Left colon (tissue), 2 donors: ENCODE results near the gene MFAP3L. TPM values are rescaled to one million over a fixed set of nuclear protein-coding genes. Genes with fewer than 3 reads are reported as not detected.
"Not testable (repeated sequence)": the region's sequence is repeated elsewhere in the genome, so short reads cannot be mapped to it uniquely, and the experiment has no call there.

Source experiments
- ATAC-seq: fragments of 200-7000 bp; cut with Tn5 transposase; one replicate; pipeline ENCODE4 v1.9.1; 2020; ENCODE audit warnings: mild to moderate bottlenecking, moderate library complexity
- DNase-seq, 2 donors: peaks; one replicate each; pipeline ENCODE4 v3.0.0-alpha.2; 2020
- intact Hi-C, 2 donors: fragments of 100-400 bp; cut with DNase I in 1 of 2; cut with micrococcal nuclease in 1 of 2; formaldehyde crosslinking; loops; one replicate each; pipeline versions ENCODE4 v1.11.2 to v1.14.0; 2022; cut with DNase I, micrococcal nuclease
- long read RNA-seq: library from polyadenylated mRNA; unstranded; transcript quantifications from one replicate; pipeline ENCODE4 v2.0.0, GENCODE V29; 2021
- total RNA-seq, 2 donors: library from RNA; stranded (reverse); fragmentation: NEBNext Ultra II Directional; extraction: Animal tissue kit (Norgen Biotek cat#: 25700); gene quantifications; one replicate each; pipeline ENCODE4 v1.2.1, GENCODE V29; 2021
- donor health status: DM: no; HTN: no; CAD: no.
- donor health status: DM: yes; HTN: yes; CAD: no.

Gene MFAP3L
- 1 to 10 TPM; 4.2 to 5.5 TPM for total RNA-seq
- long read RNA-seq, partial matches to known transcripts: 0 of 1 reads
- long read RNA-seq, other reads (novel, unspliced or antisense): 1 of 1 reads

- intact Hi-C loops: no loop called here
- ATAC-seq: peak; percentile 89
- DNase-seq: peak; percentile 82 to 90
These were observed at the start of gene MFAP3L for GRCh38 chr4:170026253-170027021. TSS of gene MFAP3L (minus strand) at chr4:170026395. CDS start at chr4:170005877, 20,518 bp downstream.

- intact Hi-C loops: no loop called here
- ATAC-seq (no peak), DNase-seq (no peak)
These were observed 45.0 kb upstream of the MFAP3L start for GRCh38 chr4:170071196-170071595.

- no peak for DNase-seq
- intact Hi-C loops: no loop called here
- no peak for ATAC-seq
These were observed 42.4 kb upstream of the MFAP3L start for GRCh38 chr4:170068438-170069128.

DNA sequence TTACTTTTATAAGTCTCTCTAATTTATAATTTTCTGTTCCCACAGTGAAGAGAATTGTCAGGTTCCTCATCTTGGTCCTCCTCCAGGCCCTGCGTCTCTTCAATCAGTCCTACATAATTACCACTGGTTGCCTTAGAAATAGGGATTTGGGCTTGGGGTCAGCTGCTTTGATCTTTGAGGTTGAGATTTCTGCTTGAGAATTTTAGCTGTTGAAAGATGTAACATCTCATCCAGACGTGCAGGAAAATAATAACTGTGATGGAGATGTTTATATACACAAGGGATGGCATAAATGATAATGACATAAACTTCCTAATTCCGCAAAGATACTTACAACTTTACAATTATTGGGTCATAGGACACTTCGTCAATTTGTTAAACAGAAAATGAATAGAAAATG is 33.2 kb upstream of the MFAP3L start:
- intact Hi-C loops: no loop called here
- DNase-seq (no peak), ATAC-seq (no peak)

DNA sequence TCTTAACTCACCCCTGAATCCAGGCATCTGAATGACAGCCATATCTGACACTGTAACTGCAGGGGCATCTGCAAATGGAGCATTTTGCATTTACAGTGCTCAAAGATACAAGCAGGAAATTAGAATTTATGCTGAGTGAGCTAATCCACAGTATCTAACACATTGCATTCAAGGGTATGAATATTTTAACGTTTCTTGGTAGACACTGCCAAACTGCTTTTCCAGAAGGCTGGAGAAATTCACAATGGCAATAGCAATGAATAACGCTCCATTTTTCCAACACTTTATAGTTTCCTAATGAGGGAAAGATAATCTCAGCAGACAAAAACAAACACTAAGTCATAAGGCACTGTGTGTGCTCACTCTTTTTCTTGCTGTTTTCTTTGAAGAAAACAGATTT is 32.6 kb upstream of the MFAP3L start:
- DNase-seq: no peak
- no peak for ATAC-seq
- intact Hi-C loops: no loop called here

GRCh38 chr4:170057866-170058265 is 31.7 kb upstream of the MFAP3L start:
- ATAC-seq (no peak), DNase-seq (no peak)
- intact Hi-C loops: no loop called here

DNA sequence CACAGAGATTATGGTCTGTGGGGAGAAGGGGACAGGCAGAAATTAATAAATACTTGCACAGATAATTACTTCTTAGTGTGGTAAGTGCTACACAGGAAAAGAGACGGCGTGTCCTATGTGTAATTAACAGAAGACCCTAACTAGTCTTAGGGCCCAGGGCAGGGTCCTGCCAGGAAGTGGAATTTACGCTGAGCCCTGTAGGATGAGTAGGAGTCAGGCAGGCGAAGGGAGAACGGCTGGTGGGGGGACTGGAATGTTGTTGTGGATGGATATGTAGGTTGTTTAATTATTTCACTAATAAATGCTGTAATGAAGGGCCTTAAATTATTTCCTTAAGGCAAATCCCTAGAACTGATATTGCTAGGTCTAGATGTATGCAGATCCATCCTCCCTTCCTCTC is 26.7 kb upstream of the MFAP3L start:
- ATAC-seq (no peak), DNase-seq (no peak)
- intact Hi-C loops: no loop called here

DNA sequence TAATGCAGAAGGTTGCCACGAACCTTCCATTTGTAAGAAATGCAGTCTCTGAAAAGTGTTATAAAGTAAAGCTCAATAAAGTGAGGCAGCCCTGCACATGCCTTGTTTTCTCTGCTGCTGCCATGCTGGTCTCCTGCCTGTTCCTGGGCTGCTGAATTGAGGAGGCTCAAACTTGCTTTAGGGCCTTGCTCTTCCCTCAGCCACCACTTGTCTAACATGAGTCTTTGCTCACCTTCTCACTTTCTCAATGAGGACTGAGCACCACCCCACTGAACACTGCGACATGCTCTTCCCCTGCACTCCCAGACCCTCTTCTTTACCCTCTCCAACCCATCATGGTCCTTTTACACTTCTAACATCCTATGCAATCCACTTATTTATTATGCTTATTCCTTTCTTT is 25.2 kb upstream of the MFAP3L start:
- DNase-seq (no peak), ATAC-seq (no peak)
- intact Hi-C loops: no loop called here

- ATAC-seq (no peak), DNase-seq (no peak)
- intact Hi-C loops: loop anchor here (5.0 to 10.0 kb wide), 2 partner anchors 235 to 237 kb away; no protein-coding TSS in a partner anchor
These were observed 23.6 kb upstream of the MFAP3L start for GRCh38 chr4:170049766-170050165.

GRCh38 chr4:170047771-170048354 is 21.7 kb upstream of the MFAP3L start:
- DNase-seq (peak in 1 of 2 donors; percentile 72), ATAC-seq (peak; percentile 30)
- intact Hi-C loops: loop anchor here (5.0 to 10.0 kb wide), 2 partner anchors 233 to 236 kb away; no protein-coding TSS in a partner anchor

- ATAC-seq, DNase-seq: not testable (repeated sequence)
- intact Hi-C loops: loop anchor here (5.0 to 10.0 kb wide), 2 partner anchors 231 to 234 kb away; no protein-coding TSS in a partner anchor
These were observed 20.0 kb upstream of the MFAP3L start for GRCh38 chr4:170046156-170046555.

DNA sequence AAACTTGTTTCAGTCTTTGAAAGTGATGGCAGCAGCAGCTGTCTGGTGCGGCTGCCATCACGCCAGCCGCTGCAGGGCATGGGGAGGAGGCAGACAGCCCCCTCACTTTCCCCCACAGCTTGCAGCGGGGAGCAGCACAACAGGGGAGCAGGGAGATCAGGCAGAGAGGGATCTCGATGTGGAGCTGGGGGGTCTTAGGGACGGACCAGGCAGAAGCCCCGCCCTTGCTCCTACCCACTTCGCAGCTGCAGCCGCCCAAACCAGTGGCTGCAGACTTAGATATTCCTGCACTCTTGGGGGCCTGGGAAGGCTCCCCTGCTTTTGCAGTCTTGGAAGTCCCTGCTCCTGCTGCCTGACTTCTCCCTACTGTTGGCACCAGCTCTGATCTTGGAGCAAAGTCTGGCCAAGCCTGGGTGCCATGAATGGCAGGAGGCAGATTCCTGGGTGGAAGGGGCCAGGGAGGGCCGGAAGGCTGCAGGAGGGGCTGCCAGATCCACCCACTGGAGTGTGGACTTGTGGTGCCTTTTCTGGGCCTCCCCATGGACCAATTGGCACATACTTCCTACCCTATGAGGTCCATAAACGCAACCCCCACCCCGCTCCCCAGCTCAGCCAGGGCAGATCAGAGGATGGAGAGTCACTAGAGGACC is 14.0 kb upstream of the MFAP3L start:
- DNase-seq: no peak
- intact Hi-C loops: loop anchor here in 1 of 2 donors (10.0 kb wide), 1 partner anchor 225 kb away; no protein-coding TSS in a partner anchor
- ATAC-seq: no peak

GRCh38 chr4:170038769-170039168 is 12.6 kb upstream of the MFAP3L start:
- intact Hi-C loops: no loop called here
- no peak for DNase-seq
- no peak for ATAC-seq

DNA sequence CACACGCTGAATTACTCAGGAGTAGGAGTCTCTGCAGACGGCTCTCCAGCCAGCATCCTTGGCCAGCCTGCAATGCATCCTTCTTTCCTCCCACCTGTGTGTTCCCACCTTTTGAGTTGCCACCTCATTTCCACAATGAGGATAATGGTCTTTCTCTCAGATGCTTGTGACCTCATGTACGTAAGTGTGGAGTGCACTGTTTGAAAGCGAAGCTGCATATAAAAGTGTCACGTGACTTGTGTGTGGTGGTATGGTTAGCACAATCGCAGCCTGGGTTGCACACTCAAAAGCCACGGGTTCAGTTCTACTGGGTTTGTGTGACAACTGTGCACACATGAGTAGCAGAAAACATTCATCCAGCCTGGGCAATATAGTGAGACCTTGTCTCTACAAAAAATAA is 12.0 kb upstream of the MFAP3L start:
- no peak for ATAC-seq
- DNase-seq: no peak
- intact Hi-C loops: no loop called here

- no peak for DNase-seq
- no peak for ATAC-seq
- intact Hi-C loops: no loop called here
These were observed 11.3 kb upstream of the MFAP3L start for GRCh38 chr4:170037481-170037880.

- DNase-seq: no peak
- ATAC-seq: no peak
- intact Hi-C loops: no loop called here
These were observed 9.7 kb upstream of the MFAP3L start for GRCh38 chr4:170035845-170036244.

DNA sequence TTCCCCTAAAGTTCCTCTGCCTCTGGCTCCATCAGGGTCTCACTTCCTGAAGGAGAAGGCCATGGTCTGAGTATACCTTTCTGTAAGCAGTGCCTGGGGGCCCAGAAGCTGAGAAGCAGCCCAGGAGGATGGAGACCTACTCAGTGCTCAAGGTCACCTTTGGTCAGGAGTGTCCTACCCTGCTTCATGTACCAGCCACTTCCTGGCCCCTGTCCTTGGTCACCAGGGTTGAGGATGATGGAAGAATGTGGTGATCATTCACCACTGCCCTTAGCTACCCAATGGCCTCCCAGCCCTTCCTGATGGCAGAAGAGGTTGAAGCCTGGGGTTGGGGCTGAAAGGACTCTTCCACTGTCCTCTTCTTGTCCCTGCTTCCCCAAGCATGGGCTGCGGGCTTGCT is 9.0 kb upstream of the MFAP3L start:
- no peak for ATAC-seq
- no peak for DNase-seq
- intact Hi-C loops: no loop called here

DNA sequence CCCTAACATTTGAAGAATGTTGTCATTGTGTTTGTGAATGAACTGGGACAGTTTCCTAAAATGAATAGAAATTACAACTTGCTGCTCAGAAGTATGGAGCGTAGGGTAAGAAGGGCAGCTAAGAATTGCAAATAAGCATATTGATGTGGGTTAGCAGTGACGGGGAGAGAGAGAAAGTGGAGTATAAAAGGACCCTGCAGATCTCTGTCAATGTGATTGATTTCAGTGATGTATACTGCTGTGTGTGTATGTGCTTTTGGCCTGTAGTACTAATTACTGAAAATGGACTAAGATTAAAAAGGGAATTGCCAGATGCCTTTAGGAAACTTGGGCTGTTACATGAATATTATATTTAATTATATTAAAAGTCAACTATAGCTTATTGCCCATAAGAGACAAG is 7.8 kb upstream of the MFAP3L start:
- ATAC-seq (no peak), DNase-seq (no peak)
- intact Hi-C loops: no loop called here

DNA sequence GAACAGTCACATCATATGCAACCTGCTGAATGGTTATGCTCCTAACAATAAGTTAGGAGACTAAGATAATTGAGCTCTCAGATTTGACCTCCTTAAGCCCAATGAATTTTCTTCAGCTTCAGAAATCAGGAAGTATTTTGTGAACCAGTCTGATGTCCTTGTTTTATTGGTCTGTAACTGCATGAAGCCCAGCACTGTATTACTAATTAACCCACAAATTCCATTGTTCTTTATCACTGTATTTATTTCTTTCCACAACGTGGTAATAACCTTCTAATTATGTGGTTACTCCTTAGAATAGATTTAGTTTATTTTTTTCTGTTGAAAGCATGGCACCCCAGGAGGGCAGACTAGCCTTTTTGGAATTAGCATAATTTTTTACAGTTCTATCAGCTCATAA is 3.9 kb upstream of the MFAP3L start:
- intact Hi-C loops: no loop called here
- ATAC-seq (no peak), DNase-seq (no peak)
